ENCODE results near the gene VAV3. TPM values are rescaled to one million over a fixed set of nuclear protein-coding genes. Genes with fewer than 3 reads are reported as not detected.

The VAV3 gene
- total RNA-seq, 1 experiment from 2014 or later, result not detected

DNA sequence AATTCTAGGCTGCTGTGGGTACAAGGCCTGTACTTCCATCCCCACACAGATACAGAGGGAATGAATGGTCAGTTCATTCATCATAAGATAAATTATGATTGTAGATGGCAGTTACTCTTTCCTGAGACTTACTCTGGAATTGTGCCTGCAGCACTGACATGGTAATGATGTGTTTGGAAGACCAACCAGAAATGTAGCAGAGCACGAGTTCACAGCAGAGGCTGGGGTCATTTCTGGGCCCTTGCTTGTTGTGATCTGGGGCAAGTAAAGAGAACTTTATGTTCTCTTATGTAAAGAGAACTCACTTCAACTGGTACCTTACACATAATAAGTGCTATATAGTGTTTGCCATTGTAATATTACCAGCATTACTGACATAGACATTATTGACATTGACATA, 412.2 kb downstream of the VAV3 start:
- no peak overlapping the region for H3K27ac ChIP-seq (ENCODE audit: low read depth, low read length)
- intact Hi-C loops (cut with micrococcal nuclease), result no loop called here
- no peak for TF ChIP-seq ZNF274 (IDR thresholded peaks at IDR 0.05; ENCODE audit: low read depth, low read length)
- TF ChIP-seq POLR2A (IDR thresholded peaks at IDR 0.05; ENCODE audit: borderline replicate concordance, extremely low read depth, insufficient read depth, insufficient read length), result no peak
- TF ChIP-seq TCF7L2 (IDR thresholded peaks at IDR 0.05; ENCODE audit: borderline replicate concordance, extremely low read depth, insufficient read depth, insufficient read length), result no peak
- ChIA-PET RAD21 (ENCODE audit: low non-redundant PET in 1 of 2, low total read pairs in 2 of 2, uncharacterized antibody in 2 of 2, unreplicated experiment in 2 of 2) (no interaction called here), POLR2A (no interaction called here), CTCF (no interaction called here)
- no peaks in the 10 kb centered on the region for H3K36me3 ChIP-seq (ENCODE audit: control insufficient read depth in 1 of 2, insufficient read depth in 2 of 2, low read length in 2 of 2)
- no peak overlapping the region for H3K9ac ChIP-seq (ENCODE audit: low read length)
- no TSS peak for BruUV-seq (replicated peaks)
- H2AFZ ChIP-seq (ENCODE audit: low read depth, low read length, poor library complexity, severe bottlenecking), result no peak overlapping the region
- H3K9me3 ChIP-seq (ENCODE audit: control insufficient read depth in 1 of 2, insufficient read depth in 1 of 2, low read depth in 1 of 2, low read length in 2 of 2), result peaks cover 0 to 14% of the 10 kb centered on the region in 2 experiments; a peak in 2 of 4 replicates
- no peaks in the 10 kb centered on the region for H4K20me1 ChIP-seq (ENCODE audit: insufficient read depth)
- H3K4me3 ChIP-seq (replicated peaks in 1 of 2; ENCODE audit: low read depth in 1 of 2, low read length in 2 of 2), result no peak overlapping the region
- H3K9me2 ChIP-seq (ENCODE audit: insufficient read depth), result no peaks in the 10 kb centered on the region
- no peaks in the 10 kb centered on the region for H3K4me1 ChIP-seq (ENCODE audit: control insufficient read depth in 1 of 2, insufficient read depth in 2 of 2, low read length in 2 of 2)
- no peaks in the 10 kb centered on the region for H3K79me2 ChIP-seq (ENCODE audit: insufficient read depth, low read length)
- ATAC-seq, result no peak
- H3K27me3 ChIP-seq (ENCODE audit: insufficient read depth, low read length), result no peaks in the 10 kb centered on the region
- no peak overlapping the region for H3K4me2 ChIP-seq (ENCODE audit: low read length)
- DNase-seq (ENCODE audit: low read depth, low spot score), result no peak

DNA sequence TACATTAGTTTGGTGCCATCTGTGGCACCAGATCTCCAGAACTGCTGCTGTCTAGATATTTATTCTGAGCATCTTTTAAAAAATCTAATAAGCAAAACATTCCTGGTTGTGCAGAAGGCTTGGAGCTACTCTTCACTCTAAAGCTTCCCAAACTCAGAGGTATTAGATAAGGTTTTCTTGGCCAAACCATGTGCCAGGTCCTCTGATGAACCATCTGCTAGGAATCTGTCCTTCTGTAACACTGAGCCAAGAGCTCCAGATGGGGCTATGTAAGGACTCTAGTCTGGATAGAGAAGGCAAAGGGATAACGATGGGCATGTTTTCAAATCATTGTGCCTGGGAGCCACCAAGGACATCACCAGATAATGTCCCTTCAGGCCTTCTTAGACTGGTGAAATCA, 413.5 kb downstream of the VAV3 start:
- Histone ChIP-seq H3K4me2 (ENCODE audit: low read length) (no peak overlapping the region), H3K9me2 (ENCODE audit: insufficient read depth) (no peaks in the 10 kb centered on the region), H3K4me1 (ENCODE audit: control insufficient read depth in 1 of 2, insufficient read depth in 2 of 2, low read length in 2 of 2) (no peaks in the 10 kb centered on the region), H3K36me3 (ENCODE audit: control insufficient read depth in 1 of 2, insufficient read depth in 2 of 2, low read length in 2 of 2) (no peaks in the 10 kb centered on the region), H3K79me2 (ENCODE audit: insufficient read depth, low read length) (no peaks in the 10 kb centered on the region), H3K27ac (ENCODE audit: low read depth, low read length) (no peak overlapping the region), H2AFZ (ENCODE audit: low read depth, low read length, poor library complexity, severe bottlenecking) (no peak overlapping the region), H3K9ac (ENCODE audit: low read length) (no peak overlapping the region), H3K9me3 (ENCODE audit: control insufficient read depth in 1 of 2, insufficient read depth in 1 of 2, low read depth in 1 of 2, low read length in 2 of 2) (peaks cover 0 to 7% of the 10 kb centered on the region in 2 experiments; a peak in 2 of 4 replicates), H3K27me3 (ENCODE audit: insufficient read depth, low read length) (no peaks in the 10 kb centered on the region), H3K4me3 (replicated peaks in 1 of 2; ENCODE audit: low read depth in 1 of 2, low read length in 2 of 2) (no peak overlapping the region), H4K20me1 (ENCODE audit: insufficient read depth) (no peaks in the 10 kb centered on the region)
- BruUV-seq (replicated peaks), result no TSS peak
- POLR2A ChIA-PET, result no interaction called here
- DNase-seq (ENCODE audit: low read depth, low spot score) (no peak), ATAC-seq (no peak)
- RAD21 ChIA-PET (ENCODE audit: low non-redundant PET in 1 of 2, low total read pairs in 2 of 2, uncharacterized antibody in 2 of 2, unreplicated experiment in 2 of 2), result no interaction called here
- CTCF ChIA-PET, result no interaction called here
- intact Hi-C loops (cut with micrococcal nuclease), result no loop called here
- TF ChIP-seq POLR2A (IDR thresholded peaks at IDR 0.05; ENCODE audit: borderline replicate concordance, extremely low read depth, insufficient read depth, insufficient read length) (no peak), ZNF274 (IDR thresholded peaks at IDR 0.05; ENCODE audit: low read depth, low read length) (no peak), SRF (IDR thresholded peaks at IDR 0.05; ENCODE audit: low read depth) (no peak), FOSL1 (IDR thresholded peaks at IDR 0.05; ENCODE audit: low read depth) (no peak), RAD21 (IDR thresholded peaks at IDR 0.05; ENCODE audit: low read depth) (no peak), SP1 (IDR thresholded peaks at IDR 0.05; ENCODE audit: low read depth) (no peak), ZFX (IDR thresholded peaks at IDR 0.05) (no peak), EGR1 (IDR thresholded peaks at IDR 0.05; ENCODE audit: low read depth) (no peak), CBX3 (IDR thresholded peaks at IDR 0.05; ENCODE audit: low read depth) (no peak), EZH2phosphoT487 (IDR thresholded peaks at IDR 0.05; ENCODE audit: borderline replicate concordance) (no peak), ELF1 (IDR thresholded peaks at IDR 0.05; ENCODE audit: borderline replicate concordance, low read depth) (no peak), EZH2 (IDR thresholded peaks at IDR 0.05) (no peak)
- TF ChIP-seq, protein P1, sequence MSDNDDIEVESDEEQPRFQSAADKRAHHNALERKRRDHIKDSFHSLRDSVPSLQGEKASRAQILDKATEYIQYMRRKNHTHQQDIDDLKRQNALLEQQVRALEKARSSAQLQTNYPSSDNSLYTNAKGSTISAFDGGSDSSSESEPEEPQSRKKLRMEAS (IDR thresholded peaks at IDR 0.05), result no peak
- TF ChIP-seq, protein P2, sequence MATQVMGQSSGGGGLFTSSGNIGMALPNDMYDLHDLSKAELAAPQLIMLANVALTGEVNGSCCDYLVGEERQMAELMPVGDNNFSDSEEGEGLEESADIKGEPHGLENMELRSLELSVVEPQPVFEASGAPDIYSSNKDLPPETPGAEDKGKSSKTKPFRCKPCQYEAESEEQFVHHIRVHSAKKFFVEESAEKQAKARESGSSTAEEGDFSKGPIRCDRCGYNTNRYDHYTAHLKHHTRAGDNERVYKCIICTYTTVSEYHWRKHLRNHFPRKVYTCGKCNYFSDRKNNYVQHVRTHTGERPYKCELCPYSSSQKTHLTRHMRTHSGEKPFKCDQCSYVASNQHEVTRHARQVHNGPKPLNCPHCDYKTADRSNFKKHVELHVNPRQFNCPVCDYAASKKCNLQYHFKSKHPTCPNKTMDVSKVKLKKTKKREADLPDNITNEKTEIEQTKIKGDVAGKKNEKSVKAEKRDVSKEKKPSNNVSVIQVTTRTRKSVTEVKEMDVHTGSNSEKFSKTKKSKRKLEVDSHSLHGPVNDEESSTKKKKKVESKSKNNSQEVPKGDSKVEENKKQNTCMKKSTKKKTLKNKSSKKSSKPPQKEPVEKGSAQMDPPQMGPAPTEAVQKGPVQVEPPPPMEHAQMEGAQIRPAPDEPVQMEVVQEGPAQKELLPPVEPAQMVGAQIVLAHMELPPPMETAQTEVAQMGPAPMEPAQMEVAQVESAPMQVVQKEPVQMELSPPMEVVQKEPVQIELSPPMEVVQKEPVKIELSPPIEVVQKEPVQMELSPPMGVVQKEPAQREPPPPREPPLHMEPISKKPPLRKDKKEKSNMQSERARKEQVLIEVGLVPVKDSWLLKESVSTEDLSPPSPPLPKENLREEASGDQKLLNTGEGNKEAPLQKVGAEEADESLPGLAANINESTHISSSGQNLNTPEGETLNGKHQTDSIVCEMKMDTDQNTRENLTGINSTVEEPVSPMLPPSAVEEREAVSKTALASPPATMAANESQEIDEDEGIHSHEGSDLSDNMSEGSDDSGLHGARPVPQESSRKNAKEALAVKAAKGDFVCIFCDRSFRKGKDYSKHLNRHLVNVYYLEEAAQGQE (IDR thresholded peaks at IDR 0.05; ENCODE audit: low read depth), result no peak
